GM20000 (cell line): Measurements from ENCODE around the gene SEMA3A.
"Not testable (repeated sequence)": the region's sequence is repeated elsewhere in the genome, so short reads cannot be mapped to it uniquely, and the experiment has no call there.

Experiments used
- DNase-seq: peaks from one replicate; pipeline ENCODE4 v3.0.0; 2012; ENCODE audit warnings: low spot score
- TF ChIP-seq, protein P1 (sequence below): IDR thresholded peaks from 2 replicates; pipeline ENCODE4 v1.5.1; 2012; ENCODE audit warnings: mild to moderate bottlenecking, control low read depth; ENCODE audit errors: extremely low read depth, missing control alignments

Gene SEMA3A

GRCh38 chr7:84154991-84155781 lies 39.4 kb downstream of the SEMA3A start:
- no peak for DNase-seq
- TF ChIP-seq, protein P1, sequence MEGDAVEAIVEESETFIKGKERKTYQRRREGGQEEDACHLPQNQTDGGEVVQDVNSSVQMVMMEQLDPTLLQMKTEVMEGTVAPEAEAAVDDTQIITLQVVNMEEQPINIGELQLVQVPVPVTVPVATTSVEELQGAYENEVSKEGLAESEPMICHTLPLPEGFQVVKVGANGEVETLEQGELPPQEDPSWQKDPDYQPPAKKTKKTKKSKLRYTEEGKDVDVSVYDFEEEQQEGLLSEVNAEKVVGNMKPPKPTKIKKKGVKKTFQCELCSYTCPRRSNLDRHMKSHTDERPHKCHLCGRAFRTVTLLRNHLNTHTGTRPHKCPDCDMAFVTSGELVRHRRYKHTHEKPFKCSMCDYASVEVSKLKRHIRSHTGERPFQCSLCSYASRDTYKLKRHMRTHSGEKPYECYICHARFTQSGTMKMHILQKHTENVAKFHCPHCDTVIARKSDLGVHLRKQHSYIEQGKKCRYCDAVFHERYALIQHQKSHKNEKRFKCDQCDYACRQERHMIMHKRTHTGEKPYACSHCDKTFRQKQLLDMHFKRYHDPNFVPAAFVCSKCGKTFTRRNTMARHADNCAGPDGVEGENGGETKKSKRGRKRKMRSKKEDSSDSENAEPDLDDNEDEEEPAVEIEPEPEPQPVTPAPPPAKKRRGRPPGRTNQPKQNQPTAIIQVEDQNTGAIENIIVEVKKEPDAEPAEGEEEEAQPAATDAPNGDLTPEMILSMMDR: no peak

GRCh38 chr7:84152995-84153394 lies 41.6 kb downstream of the SEMA3A start:
- DNase-seq: no peak
- TF ChIP-seq, protein P1: no peak

GRCh38 chr7:84150370-84150769 lies 44.2 kb downstream of the SEMA3A start:
- DNase-seq: not testable (repeated sequence)

GRCh38 chr7:84149573-84149972 lies 45.0 kb downstream of the SEMA3A start:
- TF ChIP-seq, protein P1: no peak
- no peak for DNase-seq

GRCh38 chr7:84145892-84146291 lies 48.7 kb downstream of the SEMA3A start:
- TF ChIP-seq, protein P1: no peak
- no peak for DNase-seq

GRCh38 chr7:84144935-84145334 lies 49.7 kb downstream of the SEMA3A start:
- TF ChIP-seq, protein P1: no peak
- DNase-seq: no peak

DNA sequence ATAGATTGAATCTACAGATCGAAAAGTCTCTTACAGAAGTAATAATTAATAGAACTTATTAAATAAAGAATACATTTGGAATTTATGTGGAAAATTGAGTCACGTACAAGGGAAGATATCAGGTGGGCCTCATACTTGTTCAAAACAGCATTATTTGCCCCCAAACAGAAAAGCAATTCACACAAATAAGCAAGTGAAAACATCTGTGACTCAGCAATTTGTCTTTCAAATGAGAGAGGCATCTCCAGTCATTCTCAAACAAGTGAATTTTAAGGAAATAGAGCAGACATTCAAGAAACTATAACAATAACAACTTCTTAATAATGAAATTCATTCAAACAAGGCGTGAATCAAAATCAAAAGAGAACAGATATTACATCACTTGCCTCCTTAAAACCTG lies 50.1 kb downstream of the SEMA3A start:
- no peak for DNase-seq
- TF ChIP-seq, protein P1: no peak

DNA sequence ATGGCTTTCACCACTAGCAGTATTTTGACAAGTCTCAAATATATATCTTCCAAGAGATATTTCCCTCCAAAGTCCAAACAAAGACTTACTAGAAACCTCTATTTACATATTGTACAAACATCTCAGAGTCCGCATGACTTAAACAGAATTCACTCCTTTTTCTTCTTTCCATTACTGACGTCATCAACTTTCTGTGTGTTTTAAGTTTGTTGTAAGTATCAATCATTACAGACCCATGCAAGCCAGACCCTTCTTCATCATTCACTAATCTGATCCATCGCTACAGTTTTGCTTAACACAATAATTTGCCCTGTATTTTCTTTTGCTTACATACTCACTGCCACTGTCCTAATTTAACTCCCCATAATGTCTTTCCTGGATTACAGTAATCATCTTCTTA lies 51.9 kb downstream of the SEMA3A start:
- DNase-seq: no peak
- TF ChIP-seq, protein P1: no peak
